ENCODE data around the gene ACTL7A. TPM values are rescaled to one million over a fixed set of nuclear protein-coding genes. Genes with fewer than 3 reads are reported as not detected.

Gene ACTL7A
- total and polyA plus RNA-seq, 2 of the 13 experiments (the other 11 are each of a cell fraction or from before 2014, with no cell fraction given): not detected

DNA sequence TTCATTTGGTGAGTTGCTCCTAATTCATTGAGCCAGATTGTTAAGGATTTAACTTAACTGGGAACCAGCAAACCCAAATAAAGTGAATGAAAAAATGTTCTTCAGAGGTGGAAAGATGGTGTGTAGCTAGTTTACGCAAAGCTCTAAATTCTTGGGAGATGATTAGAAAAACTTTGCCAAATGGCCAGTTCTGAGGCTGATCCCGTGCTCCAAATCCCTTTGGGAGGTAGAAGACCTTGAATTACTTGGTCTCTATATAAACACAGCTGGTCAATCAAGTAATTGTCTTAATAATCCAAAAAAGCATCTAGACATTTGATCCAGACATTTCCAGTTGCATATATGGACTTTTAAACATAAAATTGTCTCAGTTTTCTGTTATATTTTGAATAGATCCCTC lies 17.7 kb upstream of the ACTL7A start:
- FAIRE-seq: no peak
- BruUV-seq (replicated peaks): no TSS peak
- in situ Hi-C loops (cut with HindIII; ENCODE audit: extremely low pct_ligation_motif_present, low pct_unique_long_range_greater_than_20kb): no loop called here
- intact Hi-C loops (cut with micrococcal nuclease; ENCODE audit: unreplicated experiment): no loop called here
- Histone ChIP-seq H3K79me2 (ENCODE audit: insufficient read depth, low read length) (no peaks in the 10 kb centered on the region), H3K27ac (ENCODE audit: extremely low read length, insufficient read depth, low read length) (no peak overlapping the region), H3K4me3 (replicated peaks in 1 of 3; ENCODE audit: insufficient read depth in 1 of 3, low read depth in 2 of 3, low read length in 3 of 3) (no peak overlapping the region), H3K9ac (ENCODE audit: insufficient read depth, low read depth, low read length) (no peak overlapping the region), H3K27me3 (ENCODE audit: control insufficient read depth in 1 of 2, insufficient read depth in 2 of 2, low read length in 2 of 2) (no peaks in the 10 kb centered on the region), H3K9me3 (ENCODE audit: low read length) (no peaks in the 10 kb centered on the region), H2AFZ (ENCODE audit: low read length) (no peak overlapping the region), H3K4me1 (ENCODE audit: insufficient read depth, low read length) (peaks cover 18% of the 10 kb centered on the region), H3K36me3 (replicated peaks in 1 of 2; ENCODE audit: control insufficient read depth in 1 of 2, insufficient read depth in 2 of 2, low read length in 2 of 2) (no peaks in the 10 kb centered on the region), H3K4me2 (ENCODE audit: low read depth, low read length) (no peak overlapping the region), H4K20me1 (ENCODE audit: insufficient read depth, low read length) (no peaks in the 10 kb centered on the region)
- TF ChIP-seq ZNF432 (CRISPR knock-in tag; IDR thresholded peaks at IDR 0.05; ENCODE audit: borderline replicate concordance): no peak
- TF ChIP-seq, protein P1, sequence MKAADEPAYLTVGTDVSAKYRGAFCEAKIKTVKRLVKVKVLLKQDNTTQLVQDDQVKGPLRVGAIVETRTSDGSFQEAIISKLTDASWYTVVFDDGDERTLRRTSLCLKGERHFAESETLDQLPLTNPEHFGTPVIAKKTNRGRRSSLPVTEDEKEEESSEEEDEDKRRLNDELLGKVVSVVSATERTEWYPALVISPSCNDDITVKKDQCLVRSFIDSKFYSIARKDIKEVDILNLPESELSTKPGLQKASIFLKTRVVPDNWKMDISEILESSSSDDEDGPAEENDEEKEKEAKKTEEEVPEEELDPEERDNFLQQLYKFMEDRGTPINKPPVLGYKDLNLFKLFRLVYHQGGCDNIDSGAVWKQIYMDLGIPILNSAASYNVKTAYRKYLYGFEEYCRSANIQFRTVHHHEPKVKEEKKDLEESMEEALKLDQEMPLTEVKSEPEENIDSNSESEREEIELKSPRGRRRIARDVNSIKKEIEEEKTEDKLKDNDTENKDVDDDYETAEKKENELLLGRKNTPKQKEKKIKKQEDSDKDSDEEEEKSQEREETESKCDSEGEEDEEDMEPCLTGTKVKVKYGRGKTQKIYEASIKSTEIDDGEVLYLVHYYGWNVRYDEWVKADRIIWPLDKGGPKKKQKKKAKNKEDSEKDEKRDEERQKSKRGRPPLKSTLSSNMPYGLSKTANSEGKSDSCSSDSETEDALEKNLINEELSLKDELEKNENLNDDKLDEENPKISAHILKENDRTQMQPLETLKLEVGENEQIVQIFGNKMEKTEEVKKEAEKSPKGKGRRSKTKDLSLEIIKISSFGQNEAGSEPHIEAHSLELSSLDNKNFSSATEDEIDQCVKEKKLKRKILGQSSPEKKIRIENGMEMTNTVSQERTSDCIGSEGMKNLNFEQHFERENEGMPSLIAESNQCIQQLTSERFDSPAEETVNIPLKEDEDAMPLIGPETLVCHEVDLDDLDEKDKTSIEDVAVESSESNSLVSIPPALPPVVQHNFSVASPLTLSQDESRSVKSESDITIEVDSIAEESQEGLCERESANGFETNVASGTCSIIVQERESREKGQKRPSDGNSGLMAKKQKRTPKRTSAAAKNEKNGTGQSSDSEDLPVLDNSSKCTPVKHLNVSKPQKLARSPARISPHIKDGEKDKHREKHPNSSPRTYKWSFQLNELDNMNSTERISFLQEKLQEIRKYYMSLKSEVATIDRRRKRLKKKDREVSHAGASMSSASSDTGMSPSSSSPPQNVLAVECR (CRISPR knock-in tag; IDR thresholded peaks at IDR 0.05; ENCODE audit: borderline replicate concordance): no peak
- TF ChIP-seq, protein P2, sequence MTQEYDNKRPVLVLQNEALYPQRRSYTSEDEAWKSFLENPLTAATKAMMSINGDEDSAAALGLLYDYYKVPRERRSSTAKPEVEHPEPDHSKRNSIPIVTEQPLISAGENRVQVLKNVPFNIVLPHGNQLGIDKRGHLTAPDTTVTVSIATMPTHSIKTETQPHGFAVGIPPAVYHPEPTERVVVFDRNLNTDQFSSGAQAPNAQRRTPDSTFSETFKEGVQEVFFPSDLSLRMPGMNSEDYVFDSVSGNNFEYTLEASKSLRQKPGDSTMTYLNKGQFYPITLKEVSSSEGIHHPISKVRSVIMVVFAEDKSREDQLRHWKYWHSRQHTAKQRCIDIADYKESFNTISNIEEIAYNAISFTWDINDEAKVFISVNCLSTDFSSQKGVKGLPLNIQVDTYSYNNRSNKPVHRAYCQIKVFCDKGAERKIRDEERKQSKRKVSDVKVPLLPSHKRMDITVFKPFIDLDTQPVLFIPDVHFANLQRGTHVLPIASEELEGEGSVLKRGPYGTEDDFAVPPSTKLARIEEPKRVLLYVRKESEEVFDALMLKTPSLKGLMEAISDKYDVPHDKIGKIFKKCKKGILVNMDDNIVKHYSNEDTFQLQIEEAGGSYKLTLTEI (CRISPR knock-in tag; conservative IDR thresholded peaks at IDR 0.05): no peak
- DNase-seq (ENCODE audit: low spot score): no peak
- no peak for ATAC-seq
- CTCF ChIA-PET (ENCODE audit: low intra/inter-chr PET ratio, low total read pairs): no interaction called here
- 50% methylated on average over 2 of the region's 2 CpGs for WGBS (ENCODE audit: low lambda C conversion rate)
- POLR2A ChIA-PET: no interaction called here

All from HepG2 (cell line).